Lung (tissue), 12 donors: ENCODE data around the gene SWI5. TPM values are rescaled to one million over a fixed set of nuclear protein-coding genes. Genes with fewer than 3 reads are reported as not detected.
A peak's percentile ranks its signal among the peaks of the same experiment; 100 is the strongest.

Experiments
- ATAC-seq: fragments of 200-7000 bp; cut with Tn5 transposase; one replicate; pipeline ENCODE4 v1.9.1; 2020; ENCODE audit warnings: moderate number of reproducible peaks; ENCODE audit not compliant: insufficient read depth, low FRiP score
- DNase-seq, 3 donors: peaks; one replicate each; pipeline ENCODE4 v3.0.0-alpha.2; 2013 to 2017
- H3K27ac ChIP-seq, 2 donors: one replicate each; pipeline ENCODE4 v1.5.1; 2013; ENCODE audit warnings: mild to moderate bottlenecking in 2 of 2, moderate library complexity in 2 of 2, control low read depth in 1 of 2, inconsistent platforms in 1 of 2, low read depth in 1 of 2, low read length in 1 of 2
- H3K27me3 ChIP-seq, 3 donors: one replicate each; pipeline ENCODE4 v1.5.1; 2013; ENCODE audit warnings: low read length in 2 of 3; ENCODE audit not compliant: control insufficient read depth in 3 of 3, insufficient read depth in 3 of 3
- H3K36me3 ChIP-seq, 4 donors: one replicate each; pipeline ENCODE4 v1.5.1; 2013; ENCODE audit warnings: low read length in 4 of 4, mild to moderate bottlenecking in 1 of 4, moderate library complexity in 1 of 4; ENCODE audit not compliant: control insufficient read depth in 4 of 4, insufficient read depth in 4 of 4
- H3K4me1 ChIP-seq, 5 donors: one replicate each; pipeline ENCODE4 v1.5.1; 2013; ENCODE audit warnings: low read length in 5 of 5, mild to moderate bottlenecking in 2 of 5, moderate library complexity in 1 of 5; ENCODE audit not compliant: control insufficient read depth in 5 of 5, insufficient read depth in 5 of 5
- H3K4me3 ChIP-seq: one replicate; pipeline ENCODE4 v1.5.1; 2013; ENCODE audit warnings: mild to moderate bottlenecking, control low read depth, moderate library complexity
- H3K9ac ChIP-seq, 2 donors: one replicate each; pipeline ENCODE4 v1.5.1; 2013; ENCODE audit warnings: low read length in 2 of 2, control low read depth in 1 of 2; ENCODE audit not compliant: insufficient read depth in 1 of 2
- H3K9me3 ChIP-seq, 4 donors: one replicate each; pipeline ENCODE4 v1.5.1; 2013; ENCODE audit warnings: low read length in 3 of 4, mild to moderate bottlenecking in 1 of 4, moderate library complexity in 1 of 4; ENCODE audit not compliant: control insufficient read depth in 4 of 4, insufficient read depth in 3 of 4
- WGBS, 2 donors: extraction: QIAGEN DNeasy Blood & Tissue Kit; methylation state at CpG; one replicate each; pipeline ENCODE4 v1.1.7; 2013; 5-methylcytosine and 5-hydroxymethylcytosine counted together
- polyA plus RNA-seq, 2 donors: library from polyadenylated mRNA; stranded (reverse); fragments of 200-250 nt; gene quantifications; one replicate each; pipeline ENCODE4 v1.2.1, GENCODE V29; 2013
- total RNA-seq, 2 donors: library from RNA; depleted of rRNA in 1 of 2; stranded (reverse); fragments of >200 nt in 1 of 2; gene quantifications; one replicate each; pipeline ENCODE4 v1.2.1, GENCODE V29; 2014 to 2021
- TF ChIP-seq, protein P1 (sequence below): IDR thresholded peaks from 2 replicates; pipeline ENCODE4 v1.5.1; 2012; ENCODE audit warnings: mild to moderate bottlenecking; ENCODE audit errors: control extremely low read depth, extremely low read depth
- donor health status: control.
- donor health status: control.
- donor health status: Bipolar disorder and iron deficiency.
- donor health status: healthy.
- donor health status: DM: yes; HTN: yes; CAD: no.

The SWI5 gene
- total and polyA plus RNA-seq, 4 donors, result 19.6 to 28.4 (median 23.2) TPM

- H3K27me3 ChIP-seq, result no peaks in the 10 kb centered on the region
- no peak overlapping the region for H3K9ac ChIP-seq
- ATAC-seq (no peak), DNase-seq (peak in 2 of 3 donors; percentile 14 to 39)
- H3K36me3 ChIP-seq, result peaks cover 0 to 3% (median 0%) of the 10 kb centered on the region in 4 donors
- WGBS, 2 donors, result 87 to 92% methylated on average over 20 of the region's 20 CpGs
- no peak overlapping the region for H3K27ac ChIP-seq
- peaks cover 0 to 5% (median 0%) of the 10 kb centered on the region in 5 donors for H3K4me1 ChIP-seq
- TF ChIP-seq, protein P1, sequence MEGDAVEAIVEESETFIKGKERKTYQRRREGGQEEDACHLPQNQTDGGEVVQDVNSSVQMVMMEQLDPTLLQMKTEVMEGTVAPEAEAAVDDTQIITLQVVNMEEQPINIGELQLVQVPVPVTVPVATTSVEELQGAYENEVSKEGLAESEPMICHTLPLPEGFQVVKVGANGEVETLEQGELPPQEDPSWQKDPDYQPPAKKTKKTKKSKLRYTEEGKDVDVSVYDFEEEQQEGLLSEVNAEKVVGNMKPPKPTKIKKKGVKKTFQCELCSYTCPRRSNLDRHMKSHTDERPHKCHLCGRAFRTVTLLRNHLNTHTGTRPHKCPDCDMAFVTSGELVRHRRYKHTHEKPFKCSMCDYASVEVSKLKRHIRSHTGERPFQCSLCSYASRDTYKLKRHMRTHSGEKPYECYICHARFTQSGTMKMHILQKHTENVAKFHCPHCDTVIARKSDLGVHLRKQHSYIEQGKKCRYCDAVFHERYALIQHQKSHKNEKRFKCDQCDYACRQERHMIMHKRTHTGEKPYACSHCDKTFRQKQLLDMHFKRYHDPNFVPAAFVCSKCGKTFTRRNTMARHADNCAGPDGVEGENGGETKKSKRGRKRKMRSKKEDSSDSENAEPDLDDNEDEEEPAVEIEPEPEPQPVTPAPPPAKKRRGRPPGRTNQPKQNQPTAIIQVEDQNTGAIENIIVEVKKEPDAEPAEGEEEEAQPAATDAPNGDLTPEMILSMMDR, result no peak
- no peak overlapping the region for H3K4me3 ChIP-seq
- no peaks in the 10 kb centered on the region for H3K9me3 ChIP-seq
Observed at GRCh38 chr9:128298535-128299482, 22.7 kb downstream of the SWI5 start.

DNA sequence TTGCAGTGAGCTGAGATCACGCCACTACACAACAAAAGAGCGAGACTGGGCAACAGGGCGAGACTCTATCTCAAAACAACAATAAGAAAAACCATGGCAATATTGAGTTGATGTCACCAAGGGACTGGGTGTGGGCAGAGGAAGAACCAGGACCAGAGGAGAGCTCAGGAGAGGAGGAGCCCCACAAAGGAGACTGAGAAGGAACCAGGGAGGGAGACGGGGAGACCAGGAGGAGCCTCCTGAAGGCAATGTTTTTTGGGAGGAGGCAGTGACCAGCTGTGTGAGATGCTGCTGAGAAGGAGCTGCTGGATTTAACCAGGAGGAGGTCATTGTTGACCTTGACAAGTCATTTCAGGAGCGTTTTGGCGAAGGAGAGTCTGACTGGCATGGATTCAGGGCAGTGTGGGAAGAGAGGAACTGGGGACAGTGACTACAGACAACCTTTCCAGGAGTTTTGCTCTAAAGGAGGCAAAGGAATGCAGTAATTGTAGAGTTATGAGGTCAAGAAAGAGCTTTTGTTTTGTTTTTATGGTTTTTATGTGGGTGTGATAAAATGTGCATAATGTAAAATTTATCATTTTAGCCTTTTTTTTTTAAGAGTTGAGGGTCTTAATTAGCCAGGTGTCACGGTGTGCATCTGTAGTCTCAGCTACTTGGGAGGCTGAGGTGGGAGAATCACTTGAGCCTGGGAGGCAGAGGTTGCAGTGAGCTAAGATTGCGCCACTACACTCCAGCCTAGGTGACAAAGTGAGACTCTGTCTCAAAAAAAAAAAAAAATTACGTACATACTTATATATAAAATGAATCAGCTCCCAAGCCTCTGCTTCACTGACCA lies 28.3 kb downstream of the SWI5 start:
- no peaks in the 10 kb centered on the region for H3K27me3 ChIP-seq
- H3K36me3 ChIP-seq, result peaks cover 0 to 6% (median 2%) of the 10 kb centered on the region in 4 donors
- no peak overlapping the region for H3K4me3 ChIP-seq
- TF ChIP-seq, protein P1, result no peak
- ATAC-seq (no peak), DNase-seq (no peak)
- no peak overlapping the region for H3K9ac ChIP-seq
- 85 to 91% methylated on average over 9 of the region's 9 CpGs for WGBS, 2 donors
- H3K4me1 ChIP-seq, result no peaks in the 10 kb centered on the region
- no peaks in the 10 kb centered on the region for H3K9me3 ChIP-seq
- no peak overlapping the region for H3K27ac ChIP-seq

GRCh38 chr9:128304971-128305288 lies 28.9 kb downstream of the SWI5 start:
- ATAC-seq, result no peak
- no peak overlapping the region for H3K9ac ChIP-seq
- WGBS, 2 donors, result 77 to 81% methylated on average over 5 of the region's 5 CpGs

More at GRCh38 chr9:128304971-128305288, 28.9 kb downstream of the SWI5 start:
- peaks cover 0 to 12% (median 3%) of the 10 kb centered on the region in 4 donors for H3K36me3 ChIP-seq
- no peaks in the 10 kb centered on the region for H3K9me3 ChIP-seq
- no peak overlapping the region for H3K4me3 ChIP-seq
- DNase-seq, result no peak
- H3K27me3 ChIP-seq, result no peaks in the 10 kb centered on the region
- no peak overlapping the region for H3K27ac ChIP-seq
- no peaks in the 10 kb centered on the region for H3K4me1 ChIP-seq
- TF ChIP-seq, protein P1, result no peak
